ENCODE measurements around the gene KCTD8. TPM values are rescaled to one million over a fixed set of nuclear protein-coding genes. Genes with fewer than 3 reads are reported as not detected.
"Not testable (repeated sequence)": the region's sequence is repeated elsewhere in the genome, so short reads cannot be mapped to it uniquely, and the experiment has no call there.

KCTD8 gene
- total and polyA plus RNA-seq, 3 donors from 2014 or later: 1.5 to 13.6 (median 4.0) TPM

DNA sequence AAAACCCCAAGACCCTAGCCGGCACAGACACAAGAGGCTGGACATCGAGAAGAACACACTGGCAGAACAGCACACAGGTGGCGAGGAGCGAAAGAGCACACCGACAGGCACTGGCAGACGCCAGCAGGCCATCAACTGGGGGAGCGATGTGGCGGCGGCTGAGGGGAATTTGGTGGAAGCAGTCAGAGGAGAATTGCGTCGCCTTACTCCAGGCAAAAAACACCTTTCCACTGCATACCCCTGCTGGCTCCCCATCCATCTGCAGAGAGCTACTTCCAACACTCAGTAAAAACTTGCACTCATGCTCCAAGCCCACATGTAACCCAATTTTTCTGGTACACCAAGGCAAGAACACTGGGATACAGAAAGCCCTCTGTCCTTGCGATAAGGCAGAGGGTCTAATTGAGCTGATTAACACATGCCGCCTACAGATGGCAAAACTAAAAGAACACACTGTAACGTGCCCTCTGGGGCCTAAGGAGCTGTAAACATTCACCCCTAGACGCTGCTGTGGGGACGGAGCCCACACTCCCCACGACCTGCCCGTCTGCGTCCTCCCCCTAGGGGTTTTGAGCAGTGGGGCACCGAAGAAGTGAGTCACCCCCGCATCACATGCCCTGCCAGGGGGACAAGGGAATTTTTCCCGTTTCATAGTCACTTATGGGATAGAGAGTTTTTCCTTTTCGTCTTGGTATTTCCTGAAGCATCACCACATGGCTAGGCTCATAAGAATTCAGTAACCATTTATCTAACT, 262.3 kb downstream of the KCTD8 start:
- DNase-seq: no peak
- TF ChIP-seq, protein P1, sequence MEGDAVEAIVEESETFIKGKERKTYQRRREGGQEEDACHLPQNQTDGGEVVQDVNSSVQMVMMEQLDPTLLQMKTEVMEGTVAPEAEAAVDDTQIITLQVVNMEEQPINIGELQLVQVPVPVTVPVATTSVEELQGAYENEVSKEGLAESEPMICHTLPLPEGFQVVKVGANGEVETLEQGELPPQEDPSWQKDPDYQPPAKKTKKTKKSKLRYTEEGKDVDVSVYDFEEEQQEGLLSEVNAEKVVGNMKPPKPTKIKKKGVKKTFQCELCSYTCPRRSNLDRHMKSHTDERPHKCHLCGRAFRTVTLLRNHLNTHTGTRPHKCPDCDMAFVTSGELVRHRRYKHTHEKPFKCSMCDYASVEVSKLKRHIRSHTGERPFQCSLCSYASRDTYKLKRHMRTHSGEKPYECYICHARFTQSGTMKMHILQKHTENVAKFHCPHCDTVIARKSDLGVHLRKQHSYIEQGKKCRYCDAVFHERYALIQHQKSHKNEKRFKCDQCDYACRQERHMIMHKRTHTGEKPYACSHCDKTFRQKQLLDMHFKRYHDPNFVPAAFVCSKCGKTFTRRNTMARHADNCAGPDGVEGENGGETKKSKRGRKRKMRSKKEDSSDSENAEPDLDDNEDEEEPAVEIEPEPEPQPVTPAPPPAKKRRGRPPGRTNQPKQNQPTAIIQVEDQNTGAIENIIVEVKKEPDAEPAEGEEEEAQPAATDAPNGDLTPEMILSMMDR (IDR thresholded peaks at IDR 0.05): no peak
- no peak for TF ChIP-seq POLR2A (IDR thresholded peaks at IDR 0.05)
- 61 to 73% methylated on average over 15 to 23 of the region's 23 CpGs for WGBS, 2 donors
- no peaks in the 10 kb centered on the region for H3K4me1 ChIP-seq
- H3K9me3 ChIP-seq: no peaks in the 10 kb centered on the region
- H3K36me3 ChIP-seq (ENCODE audit: low read depth, missing control alignments): no peaks in the 10 kb centered on the region
- no peak overlapping the region for H3K4me3 ChIP-seq
- H3K27me3 ChIP-seq: no peaks in the 10 kb centered on the region
- intact Hi-C loops (cut with DNase I; ENCODE audit: low total_unique reads): no loop called here
- H3K27ac ChIP-seq: no peak overlapping the region

DNA sequence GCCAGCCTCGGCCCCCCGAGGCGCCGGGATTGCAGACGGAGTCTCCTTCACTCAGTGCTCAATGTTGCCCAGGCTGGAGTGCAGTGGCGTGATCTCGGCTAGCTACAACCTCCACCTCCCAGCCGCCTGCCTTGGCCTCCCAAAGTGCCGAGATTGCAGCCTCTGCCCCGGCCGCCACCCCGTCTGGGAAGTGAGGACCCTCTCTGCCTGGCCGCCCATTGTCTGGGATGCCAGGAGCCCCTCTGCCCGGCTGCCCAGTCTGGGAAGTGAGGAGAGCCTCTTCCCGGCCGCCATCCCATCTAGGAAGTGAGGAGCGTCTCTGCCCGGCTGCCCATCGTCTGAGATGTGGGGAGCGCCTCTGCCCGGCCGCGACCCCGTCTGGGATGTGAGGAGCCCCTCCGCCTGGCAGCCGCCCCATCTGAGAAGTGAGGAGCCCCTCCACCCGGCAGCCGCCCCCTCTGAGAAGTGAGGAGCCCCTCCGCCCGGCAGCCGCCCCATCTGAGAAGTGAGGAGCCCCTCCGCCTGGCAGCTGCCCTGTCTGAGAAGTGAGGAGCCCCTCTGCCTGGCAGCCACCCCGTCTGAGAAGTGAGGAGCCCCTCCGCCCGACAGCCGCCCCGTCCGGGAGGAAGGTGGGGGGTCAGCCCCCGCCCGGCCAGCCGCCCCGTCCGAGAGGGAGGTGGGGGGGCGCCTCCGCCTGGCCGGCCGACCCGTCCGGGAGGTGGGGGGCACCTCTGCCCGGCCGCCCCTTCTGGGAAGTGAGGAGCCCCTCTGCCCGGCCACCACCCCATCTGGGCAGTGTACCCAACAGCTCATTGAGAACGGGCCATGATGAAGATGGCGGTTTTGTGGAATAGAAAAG, 266.9 kb downstream of the KCTD8 start:
- H3K9me3 ChIP-seq; H3K36me3 ChIP-seq (ENCODE audit: low read depth, missing control alignments); H3K27me3 ChIP-seq; H3K27ac ChIP-seq; H3K4me1 ChIP-seq; DNase-seq; intact Hi-C loops (cut with DNase I; ENCODE audit: low total_unique reads): not testable (repeated sequence)
- peak overlapping the region; percentile 21 to 42 for H3K4me3 ChIP-seq
- WGBS, 2 donors: 79 to 85% methylated on average over 11 to 54 of the region's 54 CpGs

DNA sequence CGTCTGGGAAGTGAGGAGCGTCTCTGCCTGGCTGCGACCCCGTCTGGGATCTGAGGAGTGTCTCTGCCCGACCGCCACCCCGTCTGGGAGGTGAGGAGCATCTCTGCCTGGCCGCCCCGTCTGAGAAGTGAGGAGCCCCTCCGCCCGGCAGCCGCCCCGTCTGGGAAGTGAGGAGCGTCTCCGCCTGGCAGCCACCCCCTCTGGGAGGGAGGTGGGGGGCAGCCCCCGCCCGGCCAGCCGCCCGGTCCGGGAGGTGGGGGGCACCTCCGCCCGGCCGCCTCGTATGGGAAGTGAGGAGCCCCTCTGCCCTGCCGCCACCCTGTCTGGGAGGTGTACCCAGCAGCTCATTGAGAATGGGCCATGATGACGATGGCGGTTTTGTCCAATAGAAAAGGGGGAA, 280.8 kb downstream of the KCTD8 start:
- intact Hi-C loops (cut with DNase I; ENCODE audit: low total_unique reads); H3K27ac ChIP-seq; H3K4me1 ChIP-seq; DNase-seq; H3K9me3 ChIP-seq; H3K27me3 ChIP-seq; H3K36me3 ChIP-seq (ENCODE audit: low read depth, missing control alignments): not testable (repeated sequence)
- 85 to 100% methylated on average over 2 to 25 of the region's 27 CpGs for WGBS, 2 donors
- peak overlapping the region in 1 of 2 donors; percentile 34 for H3K4me3 ChIP-seq

DNA sequence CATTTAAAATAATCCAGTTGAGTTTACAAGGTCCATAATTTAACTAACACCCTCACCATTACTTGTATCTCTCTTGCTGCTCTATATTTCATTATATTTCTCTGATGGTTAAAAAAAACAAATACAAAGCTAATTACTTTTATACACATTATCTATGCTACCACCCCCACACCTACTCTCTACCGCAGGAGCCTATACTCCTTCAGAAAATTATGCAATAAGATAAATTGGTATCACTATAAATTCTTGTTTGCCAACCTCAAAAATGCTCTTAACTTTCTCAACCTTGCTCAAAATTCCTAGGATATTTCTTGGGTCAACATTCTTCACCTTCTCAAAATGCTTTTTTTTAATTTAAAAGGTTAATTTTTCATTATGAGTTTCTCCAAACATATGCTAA, 282.7 kb downstream of the KCTD8 start:
- Histone ChIP-seq H3K9me3 (no peaks in the 10 kb centered on the region), H3K36me3 (ENCODE audit: low read depth, missing control alignments) (no peaks in the 10 kb centered on the region), H3K27me3 (no peaks in the 10 kb centered on the region), H3K4me1 (no peaks in the 10 kb centered on the region), H3K4me3 (no peak overlapping the region), H3K27ac (no peak overlapping the region)
- 32 to 58% methylated on average over 1 of the region's 1 CpG for WGBS, 2 donors
- intact Hi-C loops (cut with DNase I; ENCODE audit: low total_unique reads): no loop called here
- TF ChIP-seq, protein P1 (IDR thresholded peaks at IDR 0.05): no peak
- no peak for TF ChIP-seq POLR2A (IDR thresholded peaks at IDR 0.05)
- DNase-seq: no peak

DNA sequence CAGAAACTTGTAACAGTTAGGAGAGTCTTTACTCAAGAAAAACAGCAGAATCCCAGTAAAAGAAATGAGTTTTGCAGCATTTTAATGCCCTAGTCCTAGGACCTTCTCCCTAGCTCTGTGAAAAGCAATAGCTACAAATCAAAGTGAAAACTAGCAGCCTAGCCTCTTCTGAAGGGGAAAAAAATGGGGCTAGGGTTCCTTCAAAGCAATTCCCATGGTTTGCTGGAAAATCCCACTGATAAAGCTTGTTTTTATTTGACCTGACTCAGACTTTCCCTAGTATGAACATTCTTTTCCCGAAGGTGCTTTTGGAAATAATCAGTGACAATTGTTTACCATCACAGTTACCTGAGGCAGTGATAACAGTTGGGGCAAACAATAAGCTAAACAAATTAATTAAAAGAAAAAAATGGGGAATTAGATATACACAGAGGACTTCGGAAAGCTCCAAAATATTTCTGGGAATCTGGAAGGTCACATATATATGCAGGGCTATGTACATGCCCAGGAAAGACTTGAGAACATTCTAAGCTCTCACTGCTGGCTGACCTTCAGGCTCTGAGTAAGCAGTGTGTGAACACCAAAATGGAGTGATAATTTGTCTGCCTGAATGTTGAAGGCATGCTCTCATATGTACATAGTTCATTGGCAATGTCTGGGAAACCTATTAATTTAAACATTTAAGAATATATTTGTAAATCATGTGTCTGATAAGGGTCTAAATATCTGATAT, 285.9 kb downstream of the KCTD8 start:
- no peak for DNase-seq
- TF ChIP-seq, protein P1 (IDR thresholded peaks at IDR 0.05): no peak
- no peak for TF ChIP-seq POLR2A (IDR thresholded peaks at IDR 0.05)
- WGBS, 2 donors: 61 to 74% methylated on average over 2 of the region's 2 CpGs

More for the DNA sequence above, 285.9 kb downstream of the KCTD8 start:
- H3K36me3 ChIP-seq (ENCODE audit: low read depth, missing control alignments): no peaks in the 10 kb centered on the region
- H3K27ac ChIP-seq: no peak overlapping the region
- H3K4me1 ChIP-seq: no peaks in the 10 kb centered on the region
- H3K27me3 ChIP-seq: no peaks in the 10 kb centered on the region
- H3K9me3 ChIP-seq: no peaks in the 10 kb centered on the region
- intact Hi-C loops (cut with DNase I; ENCODE audit: low total_unique reads): no loop called here
- H3K4me3 ChIP-seq: no peak overlapping the region
